Measurements from ENCODE around the gene AOX1. TPM values are rescaled to one million over a fixed set of nuclear protein-coding genes. Genes with fewer than 3 reads are reported as not detected.
"Not testable (repeated sequence)": the region's sequence is repeated elsewhere in the genome, so short reads cannot be mapped to it uniquely, and the experiment has no call there.

Gene AOX1
- total RNA-seq, 1 experiment from 2014 or later: 0.61 TPM

DNA sequence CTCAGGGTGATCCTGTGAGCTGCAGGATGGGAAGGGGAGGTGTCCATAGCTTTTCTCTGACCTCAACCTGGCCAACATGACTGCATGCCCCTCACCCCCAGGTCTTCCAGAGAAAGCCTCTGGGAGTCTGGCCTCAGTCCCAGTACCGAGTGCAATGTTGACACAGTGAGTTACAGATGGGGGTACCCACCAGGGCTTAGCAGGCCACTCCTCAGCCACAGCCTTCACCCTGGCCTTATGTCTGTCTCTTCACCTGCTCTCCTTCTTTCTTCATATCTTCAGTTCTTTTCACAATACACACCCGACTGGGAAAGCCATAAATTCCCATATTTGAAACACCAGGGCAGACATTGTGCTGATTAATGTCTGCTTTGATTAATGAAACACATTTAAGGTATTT lies 33.5 kb downstream of the AOX1 start:
- in situ Hi-C loops (cut with HindIII; ENCODE audit: low pct_unique_long_range_greater_than_20kb, low sequenced_read_pairs): no loop called here
- DNase-seq (ENCODE audit: low read depth, low spot score): no peak

DNA sequence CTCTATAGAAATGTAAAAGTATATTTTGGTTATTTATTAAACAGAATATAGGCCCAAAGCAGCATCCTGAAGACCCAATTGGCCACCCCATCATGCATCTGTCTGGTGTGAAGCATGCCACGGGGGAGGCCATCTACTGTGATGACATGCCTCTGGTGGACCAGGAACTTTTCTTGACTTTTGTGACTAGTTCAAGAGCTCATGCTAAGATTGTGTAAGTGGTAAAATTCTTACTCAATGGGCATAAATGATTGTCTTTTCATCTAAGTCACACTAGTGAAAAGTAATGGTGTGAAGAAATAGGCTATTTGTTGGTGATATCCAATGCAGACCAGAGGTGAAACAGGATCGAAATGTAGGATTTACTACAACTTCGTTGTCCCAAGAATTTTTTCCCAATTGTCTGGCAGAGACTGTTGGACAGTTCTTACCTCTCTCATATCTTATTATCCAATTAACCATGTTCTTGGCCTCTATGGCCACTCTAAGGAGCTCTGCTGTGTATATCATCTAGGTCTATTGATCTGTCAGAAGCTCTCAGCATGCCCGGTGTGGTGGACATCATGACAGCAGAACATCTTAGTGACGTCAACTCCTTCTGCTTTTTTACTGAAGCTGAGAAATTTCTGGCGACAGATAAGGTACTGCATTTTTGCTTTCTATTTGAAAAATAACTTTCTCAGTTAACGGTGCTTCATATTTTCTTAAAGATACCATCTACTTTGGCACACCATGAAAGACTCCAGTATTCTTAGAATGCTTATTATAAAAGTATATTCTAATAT lies 35.0 kb downstream of the AOX1 start:
- in situ Hi-C loops (cut with HindIII; ENCODE audit: low pct_unique_long_range_greater_than_20kb, low sequenced_read_pairs): no loop called here
- no peak for DNase-seq (ENCODE audit: low read depth, low spot score)

DNA sequence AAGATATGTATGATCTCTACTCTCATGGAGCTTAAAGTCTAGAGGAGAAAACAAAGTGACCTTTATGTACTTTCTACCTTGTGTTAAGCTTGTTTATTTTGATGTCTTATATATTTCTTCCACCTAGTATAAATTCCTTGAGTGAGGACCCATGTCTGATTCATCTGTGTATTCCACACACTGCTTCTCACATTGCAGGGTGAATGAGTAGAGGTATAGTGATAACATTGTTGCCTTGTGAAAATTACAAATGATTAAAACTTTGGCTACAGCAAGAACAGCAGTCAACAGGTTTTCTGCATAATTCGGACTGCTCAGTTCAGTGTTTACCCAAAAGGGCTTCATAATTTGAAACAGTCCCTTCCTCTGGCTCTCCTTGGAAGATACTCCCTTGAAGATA lies 36.3 kb downstream of the AOX1 start:
- in situ Hi-C loops (cut with HindIII; ENCODE audit: low pct_unique_long_range_greater_than_20kb, low sequenced_read_pairs): no loop called here
- no peak for DNase-seq (ENCODE audit: low read depth, low spot score)

DNA sequence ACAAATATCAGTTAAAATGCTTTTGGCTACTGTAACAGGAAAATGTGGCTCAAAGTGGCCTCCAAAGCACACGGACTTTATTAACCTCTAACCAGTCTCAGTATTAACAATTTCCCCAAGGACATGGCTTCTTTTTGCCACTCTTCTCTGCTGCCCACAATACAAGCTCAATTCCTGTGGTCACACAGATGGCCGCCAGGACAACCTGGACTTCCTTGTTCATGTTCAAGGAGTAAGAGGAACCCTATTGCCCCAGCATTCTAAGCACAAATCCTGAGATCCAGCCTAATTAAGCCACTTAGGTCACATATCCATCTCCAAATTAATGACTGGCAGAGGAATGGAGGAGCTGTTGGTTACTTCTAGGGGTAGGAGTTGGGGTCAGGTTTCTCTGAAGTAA lies 38.2 kb downstream of the AOX1 start:
- DNase-seq (ENCODE audit: low read depth, low spot score): no peak
- in situ Hi-C loops (cut with HindIII; ENCODE audit: low pct_unique_long_range_greater_than_20kb, low sequenced_read_pairs): no loop called here

GRCh38 chr2:200624658-200625057 lies 38.8 kb downstream of the AOX1 start:
- peak; percentile 90 for DNase-seq (ENCODE audit: low read depth, low spot score)
- in situ Hi-C loops (cut with HindIII; ENCODE audit: low pct_unique_long_range_greater_than_20kb, low sequenced_read_pairs): no loop called here

DNA sequence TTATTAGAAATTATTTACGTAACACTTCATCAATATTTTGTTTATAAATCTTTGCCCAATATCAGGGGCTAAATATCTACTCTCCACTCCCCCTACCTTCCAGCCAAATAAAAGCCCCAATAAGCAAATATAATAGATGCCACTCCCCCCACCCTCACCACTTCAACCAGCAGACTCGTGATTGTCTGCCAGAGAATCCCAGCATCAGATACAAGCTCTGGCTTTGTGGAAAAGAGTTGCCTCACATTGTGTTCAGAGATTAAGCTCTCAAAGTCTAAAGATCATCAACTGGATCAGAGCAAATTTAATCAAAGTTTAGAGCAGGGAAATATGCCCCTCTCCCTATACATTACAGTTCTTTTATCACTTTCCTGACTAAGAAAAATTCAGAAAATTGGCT lies 39.5 kb downstream of the AOX1 start:
- in situ Hi-C loops (cut with HindIII; ENCODE audit: low pct_unique_long_range_greater_than_20kb, low sequenced_read_pairs): no loop called here
- DNase-seq (ENCODE audit: low read depth, low spot score): peak; percentile 79

GRCh38 chr2:200625958-200626363 lies 40.1 kb downstream of the AOX1 start:
- DNase-seq (ENCODE audit: low read depth, low spot score): no peak
- in situ Hi-C loops (cut with HindIII; ENCODE audit: low pct_unique_long_range_greater_than_20kb, low sequenced_read_pairs): no loop called here

DNA sequence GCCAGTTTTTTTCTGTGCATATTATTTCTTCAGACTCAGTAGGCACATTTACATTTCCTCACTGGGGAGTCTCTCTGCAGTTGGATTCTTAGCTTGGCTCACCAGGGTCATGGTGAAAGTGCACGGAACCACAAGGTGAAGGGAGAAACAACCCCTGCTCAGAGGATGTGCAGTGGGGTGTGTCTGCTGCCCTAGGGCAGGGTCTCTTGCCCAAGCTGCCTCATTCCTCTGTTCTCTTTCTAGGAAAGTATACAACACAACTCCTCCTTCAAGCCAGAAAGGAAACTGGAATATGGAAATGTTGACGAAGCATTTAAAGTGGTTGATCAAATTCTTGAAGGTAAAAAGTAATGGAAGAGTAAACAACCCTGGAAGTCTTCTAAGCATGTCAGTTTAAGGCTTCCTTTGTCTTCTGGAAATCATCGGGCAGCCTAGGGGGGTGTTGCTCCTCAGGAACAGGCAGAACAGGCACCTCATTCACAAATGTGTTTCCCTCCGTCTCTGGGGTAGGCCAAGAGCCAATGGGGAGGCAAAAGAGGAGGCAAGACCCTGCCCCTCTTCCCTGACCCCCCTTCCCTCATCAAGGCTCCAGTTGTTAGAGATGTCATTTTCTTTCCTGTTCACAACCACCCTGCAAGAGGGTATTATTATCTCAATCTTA lies 41.4 kb downstream of the AOX1 start:
- in situ Hi-C loops (cut with HindIII; ENCODE audit: low pct_unique_long_range_greater_than_20kb, low sequenced_read_pairs): no loop called here

DNA sequence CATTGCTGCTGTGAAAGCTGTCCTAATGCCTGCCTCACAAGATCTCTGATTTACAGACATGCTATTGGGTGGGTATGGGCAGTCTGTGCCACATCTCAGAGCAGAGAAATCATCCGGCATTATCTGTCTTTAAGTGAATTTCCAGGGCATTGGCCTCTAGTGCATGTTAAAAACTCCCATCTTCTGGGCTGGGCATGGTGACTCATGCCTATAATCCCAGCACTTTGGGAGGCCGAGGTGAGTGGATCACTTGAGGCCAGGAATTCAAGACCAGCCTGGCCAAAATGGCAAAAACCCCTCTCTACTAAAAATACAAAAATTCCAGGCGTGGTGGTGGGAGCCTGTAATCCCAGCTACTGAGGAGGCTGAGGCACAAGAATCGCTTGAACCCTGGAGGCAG lies 42.6 kb downstream of the AOX1 start:
- in situ Hi-C loops (cut with HindIII; ENCODE audit: low pct_unique_long_range_greater_than_20kb, low sequenced_read_pairs); DNase-seq (ENCODE audit: low read depth, low spot score): not testable (repeated sequence)

More for the DNA sequence above, 41.4 kb downstream of the AOX1 start:
- DNase-seq (ENCODE audit: low read depth, low spot score): peak; percentile 80

GRCh38 chr2:200631287-200631686 lies 45.5 kb downstream of the AOX1 start:
- DNase-seq (ENCODE audit: low read depth, low spot score): no peak
- in situ Hi-C loops (cut with HindIII; ENCODE audit: low pct_unique_long_range_greater_than_20kb, low sequenced_read_pairs): no loop called here

DNA sequence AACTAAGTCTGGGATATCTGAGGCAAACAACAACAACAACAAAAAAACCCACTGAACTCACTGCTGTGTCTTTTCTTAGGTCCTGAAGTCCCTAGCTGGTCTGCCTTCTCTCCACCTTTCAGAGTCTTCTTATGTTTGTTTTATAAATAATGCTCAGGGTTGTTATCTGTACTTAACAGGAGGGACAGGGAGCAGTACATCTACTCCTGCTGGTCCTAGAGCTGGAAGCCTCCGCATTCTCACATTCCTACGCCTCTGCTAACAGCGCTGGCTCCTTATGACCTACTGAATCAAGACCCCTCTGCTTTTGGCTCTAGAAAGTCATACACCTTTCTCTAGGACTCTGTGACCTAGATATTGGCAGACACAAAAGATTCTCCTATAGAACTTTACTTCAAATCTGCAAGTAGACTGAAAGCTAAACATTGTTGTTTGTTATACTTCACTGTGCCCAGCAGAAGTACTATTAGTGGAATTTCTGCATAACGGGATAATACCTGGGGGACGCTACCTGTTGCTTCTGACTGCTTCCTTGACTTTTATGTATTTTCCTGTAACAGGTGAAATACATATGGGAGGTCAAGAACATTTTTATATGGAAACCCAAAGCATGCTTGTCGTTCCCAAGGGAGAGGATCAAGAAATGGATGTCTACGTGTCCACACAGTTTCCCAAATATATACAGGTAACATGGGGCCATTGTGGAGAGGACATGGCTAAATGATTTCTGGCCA lies 48.6 kb downstream of the AOX1 start:
- in situ Hi-C loops (cut with HindIII; ENCODE audit: low pct_unique_long_range_greater_than_20kb, low sequenced_read_pairs): no loop called here

GRCh38 chr2:200635251-200635650 lies 49.4 kb downstream of the AOX1 start:
- DNase-seq (ENCODE audit: low read depth, low spot score): no peak
- in situ Hi-C loops (cut with HindIII; ENCODE audit: low pct_unique_long_range_greater_than_20kb, low sequenced_read_pairs): no loop called here

More for the DNA sequence above, 48.6 kb downstream of the AOX1 start:
- DNase-seq (ENCODE audit: low read depth, low spot score): no peak

DNA sequence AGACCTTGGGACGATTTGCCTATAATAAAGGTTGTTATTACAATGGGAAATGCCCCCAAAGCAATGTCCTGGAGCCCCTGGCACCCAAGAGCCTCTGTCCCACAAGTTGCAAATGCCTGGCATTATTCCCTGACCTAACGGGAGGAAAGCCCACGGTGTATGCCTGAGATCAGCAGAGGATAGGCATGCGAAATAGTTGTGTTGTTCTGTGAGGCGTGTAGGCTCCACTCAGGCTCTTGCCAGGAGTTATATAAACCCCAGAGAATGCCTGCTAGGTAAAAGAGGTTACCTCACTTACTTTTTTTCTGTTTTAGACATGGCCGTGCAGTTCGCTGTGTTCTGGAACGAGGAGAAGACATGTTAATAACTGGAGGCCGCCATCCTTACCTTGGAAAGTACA lies 52.1 kb downstream of the AOX1 start:
- in situ Hi-C loops (cut with HindIII; ENCODE audit: low pct_unique_long_range_greater_than_20kb, low sequenced_read_pairs): no loop called here
- no peak for DNase-seq (ENCODE audit: low read depth, low spot score)

GRCh38 chr2:200640176-200640575 lies 54.4 kb downstream of the AOX1 start:
- no peak for DNase-seq (ENCODE audit: low read depth, low spot score)
- in situ Hi-C loops (cut with HindIII; ENCODE audit: low pct_unique_long_range_greater_than_20kb, low sequenced_read_pairs): no loop called here

GRCh38 chr2:200640901-200641300 lies 55.1 kb downstream of the AOX1 start:
- no peak for DNase-seq (ENCODE audit: low read depth, low spot score)
- in situ Hi-C loops (cut with HindIII; ENCODE audit: low pct_unique_long_range_greater_than_20kb, low sequenced_read_pairs): no loop called here

DNA sequence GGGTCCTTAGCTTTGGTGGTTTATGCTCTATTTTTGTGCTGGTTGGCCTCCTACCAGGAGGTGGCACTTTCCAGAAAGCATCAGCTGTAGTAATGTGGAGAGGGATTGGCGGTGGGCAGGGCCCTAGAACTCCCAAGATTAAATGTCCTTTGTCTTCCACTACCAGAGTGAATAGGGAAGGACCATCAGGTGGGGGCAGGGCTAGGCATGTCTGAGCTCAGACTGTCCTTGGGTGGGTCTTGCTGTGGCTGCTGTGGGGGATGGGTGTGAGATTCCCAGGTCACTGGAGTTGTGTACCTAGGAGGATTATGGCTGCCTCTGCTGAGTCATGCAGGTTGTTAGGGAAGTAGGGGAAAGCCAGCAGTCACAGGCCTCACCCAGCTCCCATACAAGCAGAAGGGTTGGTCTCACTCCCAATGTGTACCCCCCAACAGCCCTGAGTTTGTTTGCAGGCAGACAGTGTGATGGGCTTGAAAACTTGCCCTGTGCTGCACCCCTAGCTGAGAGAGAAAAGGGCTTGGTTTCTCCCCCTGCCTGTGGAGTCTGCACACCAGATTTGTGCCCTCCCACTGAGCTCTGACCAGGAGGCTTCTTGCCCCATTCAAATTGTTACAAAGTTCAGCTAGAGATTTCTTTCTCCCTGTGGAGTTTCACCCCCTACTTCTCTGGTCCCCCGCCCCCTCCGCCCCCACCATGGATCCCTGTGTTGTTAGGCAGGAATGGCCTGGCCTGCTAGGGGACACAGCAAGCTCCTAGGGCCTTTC lies 62.9 kb downstream of the AOX1 start:
- DNase-seq (ENCODE audit: low read depth, low spot score); in situ Hi-C loops (cut with HindIII; ENCODE audit: low pct_unique_long_range_greater_than_20kb, low sequenced_read_pairs): not testable (repeated sequence)

DNA sequence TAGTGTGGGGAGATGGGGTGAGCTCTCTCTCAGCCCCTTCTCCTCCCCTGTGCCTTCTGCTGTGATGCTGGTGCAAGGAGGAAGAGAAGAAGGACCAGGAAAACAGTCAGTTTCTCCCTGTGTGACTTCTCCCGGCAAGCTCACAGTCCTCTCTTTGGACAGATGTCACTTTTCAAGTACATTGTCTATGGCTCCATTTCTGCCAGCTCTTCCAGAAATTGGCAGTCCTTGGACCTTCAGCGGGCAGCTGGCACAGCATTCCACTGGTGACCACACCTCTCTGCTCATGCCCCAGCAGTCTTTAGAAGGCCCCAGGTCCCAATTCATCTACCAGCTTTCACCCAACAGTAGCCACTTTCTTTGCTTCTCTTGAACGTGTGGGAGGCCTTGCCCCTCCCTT lies 63.9 kb downstream of the AOX1 start:
- in situ Hi-C loops (cut with HindIII; ENCODE audit: low pct_unique_long_range_greater_than_20kb, low sequenced_read_pairs): no loop called here
- DNase-seq (ENCODE audit: low read depth, low spot score): no peak

GRCh38 chr2:200650195-200650594 lies 64.4 kb downstream of the AOX1 start:
- DNase-seq (ENCODE audit: low read depth, low spot score): no peak
- in situ Hi-C loops (cut with HindIII; ENCODE audit: low pct_unique_long_range_greater_than_20kb, low sequenced_read_pairs): no loop called here

Data from SK-MEL-5 (cell line).